ENCODE measurements around the gene DACH1. TPM values are rescaled to one million over a fixed set of nuclear protein-coding genes. Genes with fewer than 3 reads are reported as not detected.

The DACH1 gene
- total and polyA plus RNA-seq, 2 donors from 2014 or later: 5.3 to 10.4 TPM

DNA sequence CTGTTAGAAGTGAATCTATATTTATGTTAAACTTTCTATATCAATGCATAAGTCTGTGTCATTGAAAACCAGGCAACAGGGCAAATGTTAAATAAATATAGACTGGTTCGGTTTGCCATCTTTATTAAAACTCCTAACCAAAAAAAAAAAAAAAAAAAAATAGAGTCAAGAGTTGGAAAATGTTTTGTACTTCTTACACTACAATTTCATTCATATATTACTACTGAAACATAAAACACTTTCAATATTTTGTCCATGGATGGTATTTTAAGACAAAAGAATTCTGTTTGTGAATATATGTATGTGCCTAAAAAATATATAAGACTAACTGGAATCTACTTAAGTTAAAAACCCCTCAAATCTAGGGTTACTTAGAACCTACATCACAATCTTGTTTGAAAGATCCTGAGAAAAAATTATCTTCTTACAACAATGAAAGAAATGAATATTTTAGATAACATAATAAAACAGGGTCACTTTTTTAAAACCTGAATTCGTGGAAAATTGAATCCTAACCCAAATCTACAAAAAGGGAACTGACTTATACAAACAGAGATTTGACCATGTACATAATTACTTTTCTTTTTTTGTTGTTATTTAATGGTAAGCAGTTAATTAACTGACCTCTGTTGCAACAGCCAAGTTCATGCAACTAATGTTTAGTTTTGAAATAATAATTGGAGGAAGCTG, 5.1 kb downstream of the DACH1 start:
- FAIRE-seq: peak; percentile 69
- intact Hi-C loops (cut with DNase I): no loop called here
- H3K36me3 ChIP-seq (ENCODE audit: control insufficient read depth in 2 of 3, insufficient read depth in 3 of 3, low read length in 3 of 3): no peaks in the 10 kb centered on the region
- no peaks in the 10 kb centered on the region for H3K27me3 ChIP-seq (ENCODE audit: control insufficient read depth, insufficient read depth, low read length)
- TF ChIP-seq, protein P1, sequence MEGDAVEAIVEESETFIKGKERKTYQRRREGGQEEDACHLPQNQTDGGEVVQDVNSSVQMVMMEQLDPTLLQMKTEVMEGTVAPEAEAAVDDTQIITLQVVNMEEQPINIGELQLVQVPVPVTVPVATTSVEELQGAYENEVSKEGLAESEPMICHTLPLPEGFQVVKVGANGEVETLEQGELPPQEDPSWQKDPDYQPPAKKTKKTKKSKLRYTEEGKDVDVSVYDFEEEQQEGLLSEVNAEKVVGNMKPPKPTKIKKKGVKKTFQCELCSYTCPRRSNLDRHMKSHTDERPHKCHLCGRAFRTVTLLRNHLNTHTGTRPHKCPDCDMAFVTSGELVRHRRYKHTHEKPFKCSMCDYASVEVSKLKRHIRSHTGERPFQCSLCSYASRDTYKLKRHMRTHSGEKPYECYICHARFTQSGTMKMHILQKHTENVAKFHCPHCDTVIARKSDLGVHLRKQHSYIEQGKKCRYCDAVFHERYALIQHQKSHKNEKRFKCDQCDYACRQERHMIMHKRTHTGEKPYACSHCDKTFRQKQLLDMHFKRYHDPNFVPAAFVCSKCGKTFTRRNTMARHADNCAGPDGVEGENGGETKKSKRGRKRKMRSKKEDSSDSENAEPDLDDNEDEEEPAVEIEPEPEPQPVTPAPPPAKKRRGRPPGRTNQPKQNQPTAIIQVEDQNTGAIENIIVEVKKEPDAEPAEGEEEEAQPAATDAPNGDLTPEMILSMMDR (IDR thresholded peaks at IDR 0.05; ENCODE audit: borderline replicate concordance, extremely low read depth, insufficient read depth): no peak
- H3K4me3 ChIP-seq (ENCODE audit: low read length in 3 of 3): peak overlapping the region in 2 of 3 donors; percentile 35 to 98
- H3K9me3 ChIP-seq (ENCODE audit: control insufficient read depth in 2 of 3, insufficient read depth in 1 of 3, low read length in 3 of 3): no peaks in the 10 kb centered on the region
- peaks cover 0 to 11% (median 0%) of the 10 kb centered on the region in 3 donors for H3K4me1 ChIP-seq (ENCODE audit: control insufficient read depth in 2 of 3, insufficient read depth in 2 of 3, low read depth in 1 of 3, low read length in 3 of 3)
- peak overlapping the region in 2 of 3 donors; percentile 55 to 96 for H3K9ac ChIP-seq (ENCODE audit: low read length in 3 of 3)
- no peak overlapping the region for H3K27ac ChIP-seq (ENCODE audit: low read depth in 2 of 2, low read length in 2 of 2)
- no peak for DNase-seq

DNA sequence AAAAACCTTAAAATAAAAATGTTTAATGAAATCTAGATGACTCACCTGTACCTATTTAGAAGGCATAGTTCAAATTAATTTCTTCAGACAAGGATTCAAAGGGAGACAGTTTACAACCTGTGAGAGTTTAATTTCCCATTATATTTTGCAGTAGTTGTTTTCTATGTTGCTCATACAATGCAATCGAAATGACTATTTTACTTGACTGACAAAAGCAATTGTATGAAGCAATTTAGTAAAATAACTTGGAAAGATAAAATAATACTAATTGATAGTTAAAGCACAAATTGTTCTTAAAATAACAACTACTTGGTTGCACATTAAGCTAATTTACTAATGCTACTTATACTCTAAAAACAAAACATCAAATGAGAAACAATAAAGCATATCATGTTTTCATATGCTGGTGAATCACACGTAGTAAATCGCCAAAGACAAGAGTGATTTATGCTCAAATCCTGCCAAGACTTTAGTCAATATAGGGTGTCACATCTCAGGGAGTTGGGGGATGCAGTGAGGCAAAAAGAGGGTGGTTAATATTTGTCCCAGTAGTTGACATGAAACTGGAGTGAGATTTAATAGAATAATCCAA, 6.4 kb downstream of the DACH1 start:
- TF ChIP-seq, protein P1 (IDR thresholded peaks at IDR 0.05; ENCODE audit: borderline replicate concordance, extremely low read depth, insufficient read depth): no peak
- Histone ChIP-seq H3K9me3 (ENCODE audit: control insufficient read depth in 2 of 3, insufficient read depth in 1 of 3, low read length in 3 of 3) (no peaks in the 10 kb centered on the region), H3K9ac (ENCODE audit: low read length in 3 of 3) (peak overlapping the region in 2 of 3 donors; percentile 11 to 37), H3K4me3 (ENCODE audit: low read length in 3 of 3) (peak overlapping the region in 1 of 3 donors; percentile 27), H3K27me3 (ENCODE audit: control insufficient read depth, insufficient read depth, low read length) (no peaks in the 10 kb centered on the region), H3K4me1 (ENCODE audit: control insufficient read depth in 2 of 3, insufficient read depth in 2 of 3, low read depth in 1 of 3, low read length in 3 of 3) (peaks cover 0 to 11% (median 0%) of the 10 kb centered on the region in 3 donors), H3K27ac (ENCODE audit: low read depth in 2 of 2, low read length in 2 of 2) (no peak overlapping the region), H3K36me3 (ENCODE audit: control insufficient read depth in 2 of 3, insufficient read depth in 3 of 3, low read length in 3 of 3) (no peaks in the 10 kb centered on the region)
- intact Hi-C loops (cut with DNase I): no loop called here
- DNase-seq (peak in 1 of 5 donors; percentile 63), FAIRE-seq (no peak)

DNA sequence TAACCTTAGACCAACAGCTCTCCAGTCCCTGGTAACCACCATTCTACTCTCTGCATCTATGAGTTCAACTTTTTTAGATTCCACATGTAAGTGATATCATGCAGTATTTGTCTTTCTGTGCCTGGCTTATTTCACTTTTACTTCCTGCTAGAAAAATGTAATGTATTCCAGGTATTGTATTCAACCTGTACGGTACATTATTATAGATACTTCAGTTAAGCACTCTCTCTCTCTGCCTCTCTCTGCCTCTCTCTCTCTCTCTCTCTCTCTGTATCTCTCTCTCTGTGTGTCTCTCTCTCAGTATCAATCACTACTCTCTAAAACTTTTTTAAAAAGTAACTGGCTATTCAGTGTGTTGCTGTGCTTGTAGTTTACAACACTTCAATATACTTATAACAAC, 8.4 kb downstream of the DACH1 start:
- Histone ChIP-seq H3K4me3 (ENCODE audit: low read length in 3 of 3) (no peak overlapping the region), H3K27me3 (ENCODE audit: control insufficient read depth, insufficient read depth, low read length) (no peaks in the 10 kb centered on the region), H3K9me3 (ENCODE audit: control insufficient read depth in 2 of 3, insufficient read depth in 1 of 3, low read length in 3 of 3) (no peaks in the 10 kb centered on the region), H3K4me1 (ENCODE audit: control insufficient read depth in 2 of 3, insufficient read depth in 2 of 3, low read depth in 1 of 3, low read length in 3 of 3) (peaks cover 0 to 11% (median 0%) of the 10 kb centered on the region in 3 donors), H3K9ac (ENCODE audit: low read length in 3 of 3) (no peak overlapping the region), H3K36me3 (ENCODE audit: control insufficient read depth in 2 of 3, insufficient read depth in 3 of 3, low read length in 3 of 3) (no peaks in the 10 kb centered on the region), H3K27ac (ENCODE audit: low read depth in 2 of 2, low read length in 2 of 2) (no peak overlapping the region)
- intact Hi-C loops (cut with DNase I): no loop called here
- TF ChIP-seq, protein P1 (IDR thresholded peaks at IDR 0.05; ENCODE audit: borderline replicate concordance, extremely low read depth, insufficient read depth): no peak
- DNase-seq (no peak), FAIRE-seq (no peak)
